IMR-90 (cell line): ENCODE measurements around the gene CXADR. TPM values are rescaled to one million over a fixed set of nuclear protein-coding genes. Genes with fewer than 3 reads are reported as not detected.

Experiments
- microRNA-seq, 2 experiments: library from miRNA; stranded (forward) in 1 of 2; unstranded in 1 of 2; fragments of 10-50 nt in 1 of 2; fragments of <30 nt in 1 of 2; gene quantifications in 1 of 2; microRNA quantifications in 1 of 2; one replicate each; pipeline versions ENCODE3 to v1.1.0; 2013 to 2020; ENCODE audit not compliant: insufficient read depth in 1 of 2, insufficient read length in 1 of 2, unreplicated experiment in 1 of 2
- polyA plus RNA-seq, 3 experiments: library from polyadenylated mRNA; depleted of rRNA; stranded (reverse); fragments of >200 nt; gene quantifications; 2 replicates each; pipeline ENCODE4 v1.2.3, GENCODE V29; 2012; ENCODE audit warnings: low replicate concordance in 1 of 3
- small RNA-seq, 5 experiments: library from RNA; depleted of rRNA; stranded (forward); fragments of <200 nt; gene quantifications; one replicate each; pipeline ENCODE3, GENCODE V24; 2012
- total RNA-seq: library from RNA; depleted of rRNA; stranded (reverse); fragments of >200 nt; gene quantifications from 2 replicates; pipeline ENCODE4 v1.2.3, GENCODE V29; 2012; rRNA removed

CXADR gene
- total and polyA plus RNA-seq, 2 of the 4 experiments (the other 2 are of a cell fraction), result 0.21 to 1.1 TPM

Small RNAs within 50 kb of the gene (microRNA-seq; reads per million reads assigned to microRNA genes)
- not detected for gene RF00019 (ENCODE audit: insufficient read depth, insufficient read length)
- not detected for gene RN7SL163P (ENCODE audit: insufficient read depth, insufficient read length)
- gene RPL39P40 (ENCODE audit: insufficient read depth, insufficient read length), result not detected

Small RNAs within 50 kb of the gene (small RNA-seq; reads per million reads assigned to genes)
- gene RF00019, result 0 reads per million in 5 experiments
- gene RN7SL163P, result 0 reads per million in 5 experiments
- 0 reads per million in 5 experiments for gene RPL39P40

Other genes with a start within 250 kb of the CXADR start
- 22.4 and 29.2 TPM in 2 replicates for gene BTG3, start 99.9 kb downstream of the CXADR start, total RNA-seq
- gene BTG3, start 99.9 kb downstream of the CXADR start, polyA plus RNA-seq (2012; rRNA removed), result 33.9 and 38.1 TPM in 2 replicates